HG03354 (cell line): ENCODE measurements around the gene PTPRN2.
"Not testable (repeated sequence)": the region's sequence is repeated elsewhere in the genome, so short reads cannot be mapped to it uniquely, and the experiment has no call there.

Experiments
- ATAC-seq: cut with Tn5 transposase; IDR thresholded peaks from one replicate; pipeline ENCODE4 v1.9.1; 2021; ENCODE audit warnings: mild to moderate bottlenecking; ENCODE audit not compliant: unreplicated experiment, poor library complexity, severe bottlenecking

The PTPRN2 gene

GRCh38 chr7:157793973-157794745 is 793.5 kb downstream of the PTPRN2 start:
- no peak for ATAC-seq

GRCh38 chr7:157793087-157793353 is 794.6 kb downstream of the PTPRN2 start:
- no peak for ATAC-seq

GRCh38 chr7:157792241-157793086 is 795.2 kb downstream of the PTPRN2 start:
- ATAC-seq, result no peak

- ATAC-seq, result no peak
Measured at GRCh38 chr7:157791666-157792065, 796.0 kb downstream of the PTPRN2 start.

- ATAC-seq, result no peak
Measured at GRCh38 chr7:157791261-157791660, 796.4 kb downstream of the PTPRN2 start.

GRCh38 chr7:157789942-157790341 is 797.7 kb downstream of the PTPRN2 start:
- no peak for ATAC-seq

GRCh38 chr7:157789094-157789493 is 798.5 kb downstream of the PTPRN2 start:
- no peak for ATAC-seq

GRCh38 chr7:157788573-157788972 is 799.0 kb downstream of the PTPRN2 start:
- ATAC-seq, result no peak

- no peak for ATAC-seq
Measured at GRCh38 chr7:157787275-157787701, 800.3 kb downstream of the PTPRN2 start.

GRCh38 chr7:157786375-157787274 is 801.0 kb downstream of the PTPRN2 start:
- ATAC-seq, result no peak

- ATAC-seq, result no peak
Measured at GRCh38 chr7:157785486-157786186, 802.0 kb downstream of the PTPRN2 start.

GRCh38 chr7:157784979-157785441 is 802.6 kb downstream of the PTPRN2 start:
- ATAC-seq, result no peak

- ATAC-seq, result no peak
Measured at GRCh38 chr7:157784041-157784835, 803.4 kb downstream of the PTPRN2 start.

GRCh38 chr7:157782041-157782440 is 805.6 kb downstream of the PTPRN2 start:
- ATAC-seq, result no peak

- ATAC-seq, result no peak
Measured at GRCh38 chr7:157780721-157781120, 806.9 kb downstream of the PTPRN2 start.

- ATAC-seq, result no peak
Measured at GRCh38 chr7:157780312-157780711, 807.3 kb downstream of the PTPRN2 start.

GRCh38 chr7:157779206-157779605 is 808.4 kb downstream of the PTPRN2 start:
- ATAC-seq, result no peak

- ATAC-seq, result not testable (repeated sequence)
Measured at GRCh38 chr7:157777194-157777762, 810.3 kb downstream of the PTPRN2 start.
